Activated naive CD4-positive, alpha-beta T cell treated with anti-CD3 and anti-CD28 coated beads, Interleukin-2, amount 10 ng/mL, durations not matched to agents 7 days and 5 days (primary cell): ENCODE results near the gene SH3GLB1.

Experiments
- CTCF ChIA-PET: fragments of 350-600 bp; sonication (Branson Sonifier 250); formaldehyde crosslinking; loops from one replicate; lab custom pipeline; 2021; ENCODE audit warnings: antibody characterized with exemption; lab: Charles Lee
- DNase-seq: peaks from one replicate; pipeline ENCODE4 v3.0.0-alpha.2; 2020
- H3K27ac Mint-ChIP-seq: one replicate; pipeline ENCODE4 v1.8.0; 2021; ENCODE audit warnings: mild to moderate bottlenecking, moderate library complexity, mixed read lengths
- H3K27me3 Mint-ChIP-seq: one replicate; pipeline ENCODE4 v1.8.0; 2021; ENCODE audit warnings: mild to moderate bottlenecking, mixed read lengths
- H3K36me3 Mint-ChIP-seq: one replicate; pipeline ENCODE4 v1.8.0; 2021; ENCODE audit warnings: mixed read lengths
- H3K4me1 Mint-ChIP-seq: one replicate; pipeline ENCODE4 v1.8.0; 2021; ENCODE audit warnings: mixed read lengths
- H3K4me3 Mint-ChIP-seq: one replicate; pipeline ENCODE4 v1.8.0; 2021; ENCODE audit warnings: mild to moderate bottlenecking, moderate library complexity, mixed read lengths
- H3K9me3 Mint-ChIP-seq: one replicate; pipeline ENCODE4 v1.8.0; 2021; ENCODE audit warnings: mixed read lengths

SH3GLB1 gene

GRCh38 chr1:86768554-86768953, 64.2 kb downstream of the SH3GLB1 start:
- Mint-ChIP-seq H3K27me3 (no peaks in the 10 kb centered on the region), H3K36me3 (no peaks in the 10 kb centered on the region), H3K4me3 (no peak overlapping the region), H3K27ac (no peak overlapping the region), H3K9me3 (no peaks in the 10 kb centered on the region), H3K4me1 (no peaks in the 10 kb centered on the region)
- CTCF ChIA-PET = no interaction called here
- no peak for DNase-seq

GRCh38 chr1:86769065-86769464, 64.7 kb downstream of the SH3GLB1 start:
- Mint-ChIP-seq H3K4me3 (no peak overlapping the region), H3K9me3 (no peaks in the 10 kb centered on the region), H3K27me3 (no peaks in the 10 kb centered on the region), H3K36me3 (no peaks in the 10 kb centered on the region), H3K4me1 (peaks cover 2% of the 10 kb centered on the region), H3K27ac (no peak overlapping the region)
- DNase-seq = no peak
- CTCF ChIA-PET = no interaction called here

GRCh38 chr1:86773341-86774288, 69.2 kb downstream of the SH3GLB1 start:
- no peaks in the 10 kb centered on the region for H3K9me3 Mint-ChIP-seq
- no peak for DNase-seq
- CTCF ChIA-PET = no interaction called here

GRCh38 chr1:86774305-86775295, 70.2 kb downstream of the SH3GLB1 start:
- CTCF ChIA-PET = no interaction called here
- H3K4me1 Mint-ChIP-seq = peaks cover 9% of the 10 kb centered on the region

More at GRCh38 chr1:86773341-86774288, 69.2 kb downstream of the SH3GLB1 start:
- Mint-ChIP-seq H3K27ac (no peak overlapping the region), H3K4me3 (no peak overlapping the region), H3K36me3 (no peaks in the 10 kb centered on the region), H3K27me3 (no peaks in the 10 kb centered on the region), H3K4me1 (peaks cover 9% of the 10 kb centered on the region)

GRCh38 chr1:86775395-86775794, 71.0 kb downstream of the SH3GLB1 start:
- Mint-ChIP-seq H3K27ac (no peak overlapping the region), H3K4me1 (peaks cover 9% of the 10 kb centered on the region), H3K36me3 (no peaks in the 10 kb centered on the region), H3K27me3 (peaks cover 4% of the 10 kb centered on the region), H3K9me3 (no peaks in the 10 kb centered on the region), H3K4me3 (no peak overlapping the region)
- DNase-seq = no peak
- CTCF ChIA-PET = no interaction called here

More at GRCh38 chr1:86774305-86775295, 70.2 kb downstream of the SH3GLB1 start:
- Mint-ChIP-seq H3K36me3 (no peaks in the 10 kb centered on the region), H3K27me3 (peaks cover 4% of the 10 kb centered on the region), H3K27ac (no peak overlapping the region), H3K9me3 (no peaks in the 10 kb centered on the region), H3K4me3 (no peak overlapping the region)
- no peak for DNase-seq

GRCh38 chr1:86776108-86776507, 71.7 kb downstream of the SH3GLB1 start:
- peaks cover 9% of the 10 kb centered on the region for H3K4me1 Mint-ChIP-seq
- H3K9me3 Mint-ChIP-seq = no peaks in the 10 kb centered on the region
- H3K27me3 Mint-ChIP-seq = peaks cover 4% of the 10 kb centered on the region
- CTCF ChIA-PET = no interaction called here
- H3K36me3 Mint-ChIP-seq = no peaks in the 10 kb centered on the region
- no peak for DNase-seq
- H3K4me3 Mint-ChIP-seq = no peak overlapping the region
- H3K27ac Mint-ChIP-seq = no peak overlapping the region

GRCh38 chr1:86778569-86779239, 74.3 kb downstream of the SH3GLB1 start:
- H3K27ac Mint-ChIP-seq = no peak overlapping the region
- no peaks in the 10 kb centered on the region for H3K36me3 Mint-ChIP-seq
- H3K9me3 Mint-ChIP-seq = no peaks in the 10 kb centered on the region
- peaks cover 9% of the 10 kb centered on the region for H3K4me1 Mint-ChIP-seq
- DNase-seq = no peak
- peaks cover 4% of the 10 kb centered on the region for H3K27me3 Mint-ChIP-seq
- CTCF ChIA-PET = no interaction called here
- no peak overlapping the region for H3K4me3 Mint-ChIP-seq

- no peak for DNase-seq
- Mint-ChIP-seq H3K9me3 (no peaks in the 10 kb centered on the region), H3K4me1 (peaks cover 1% of the 10 kb centered on the region), H3K4me3 (no peak overlapping the region), H3K36me3 (no peaks in the 10 kb centered on the region), H3K27ac (no peak overlapping the region), H3K27me3 (peaks cover 4% of the 10 kb centered on the region)
- CTCF ChIA-PET = no interaction called here
Observed at GRCh38 chr1:86779308-86780191, 75.2 kb downstream of the SH3GLB1 start.

- CTCF ChIA-PET = no interaction called here
- no peak for DNase-seq
- peaks cover 4% of the 10 kb centered on the region for H3K27me3 Mint-ChIP-seq
- no peaks in the 10 kb centered on the region for H3K4me1 Mint-ChIP-seq
- no peaks in the 10 kb centered on the region for H3K9me3 Mint-ChIP-seq
- H3K36me3 Mint-ChIP-seq = no peaks in the 10 kb centered on the region
- H3K27ac Mint-ChIP-seq = no peak overlapping the region
- H3K4me3 Mint-ChIP-seq = no peak overlapping the region
Observed at GRCh38 chr1:86782482-86782881, 78.1 kb downstream of the SH3GLB1 start.

GRCh38 chr1:86787621-86788020, 83.2 kb downstream of the SH3GLB1 start:
- no peaks in the 10 kb centered on the region for H3K4me1 Mint-ChIP-seq
- no peak overlapping the region for H3K4me3 Mint-ChIP-seq
- no peak for DNase-seq
- no peak overlapping the region for H3K27ac Mint-ChIP-seq
- no peaks in the 10 kb centered on the region for H3K9me3 Mint-ChIP-seq
- no peaks in the 10 kb centered on the region for H3K36me3 Mint-ChIP-seq
- CTCF ChIA-PET = no interaction called here
- no peaks in the 10 kb centered on the region for H3K27me3 Mint-ChIP-seq

GRCh38 chr1:86788300-86789206, 84.2 kb downstream of the SH3GLB1 start:
- no peaks in the 10 kb centered on the region for H3K27me3 Mint-ChIP-seq
- H3K27ac Mint-ChIP-seq = no peak overlapping the region
- no peak for DNase-seq
- no peak overlapping the region for H3K4me3 Mint-ChIP-seq
- no peaks in the 10 kb centered on the region for H3K4me1 Mint-ChIP-seq
- CTCF ChIA-PET = no interaction called here
- no peaks in the 10 kb centered on the region for H3K36me3 Mint-ChIP-seq
- no peaks in the 10 kb centered on the region for H3K9me3 Mint-ChIP-seq

- Mint-ChIP-seq H3K9me3 (no peaks in the 10 kb centered on the region), H3K4me3 (no peak overlapping the region), H3K4me1 (no peaks in the 10 kb centered on the region), H3K36me3 (no peaks in the 10 kb centered on the region), H3K27ac (no peak overlapping the region), H3K27me3 (peaks cover 4% of the 10 kb centered on the region)
- CTCF ChIA-PET = no interaction called here
- DNase-seq = no peak
Observed at GRCh38 chr1:86795316-86795715, 90.9 kb downstream of the SH3GLB1 start.
